Measurements from ENCODE around the gene FAM118B. TPM values are rescaled to one million over a fixed set of nuclear protein-coding genes. Genes with fewer than 3 reads are reported as not detected.

Gene FAM118B
- total RNA-seq, 1 donor, result 30.4 TPM

DNA sequence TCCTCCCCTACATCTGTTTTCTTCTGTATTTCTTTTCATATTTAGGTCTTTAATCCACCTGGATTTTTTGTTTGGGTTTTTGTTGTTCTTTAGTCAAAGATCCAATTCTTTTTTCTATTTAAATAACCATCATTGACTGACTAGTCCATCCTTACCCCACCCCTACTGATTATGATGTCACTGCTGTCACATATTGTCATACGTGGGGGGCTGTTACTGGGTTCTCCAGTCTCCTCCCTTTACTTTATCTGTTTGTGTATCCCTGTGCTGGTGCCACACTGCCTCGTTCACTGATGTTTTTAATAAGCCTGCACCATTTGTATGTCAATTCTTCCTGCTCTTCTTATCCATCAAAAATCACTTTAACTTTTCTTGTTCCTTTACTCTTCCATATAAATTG is 85.4 kb downstream of the FAM118B start:
- Histone ChIP-seq H3K27me3 (ENCODE audit: insufficient read depth, low read length) (no peaks in the 10 kb centered on the region), H3K9me3 (ENCODE audit: low read depth, low read length) (no peaks in the 10 kb centered on the region), H2AFZ (ENCODE audit: low read length) (no peak overlapping the region), H3K4me2 (ENCODE audit: insufficient read depth, low read length) (no peak overlapping the region), H3K4me3 (ENCODE audit: insufficient read depth, low read length) (no peak overlapping the region), H3K27ac (ENCODE audit: low read depth, low read length) (no peak overlapping the region), H3K36me3 (ENCODE audit: insufficient read depth, low read length) (peaks cover 24% of the 10 kb centered on the region), H3K4me1 (ENCODE audit: insufficient read depth, low read length) (no peaks in the 10 kb centered on the region), H4K20me1 (ENCODE audit: insufficient read depth, low read length) (no peaks in the 10 kb centered on the region), H3K79me2 (ENCODE audit: insufficient read depth, low read length) (no peaks in the 10 kb centered on the region)
- TF ChIP-seq, protein P1, sequence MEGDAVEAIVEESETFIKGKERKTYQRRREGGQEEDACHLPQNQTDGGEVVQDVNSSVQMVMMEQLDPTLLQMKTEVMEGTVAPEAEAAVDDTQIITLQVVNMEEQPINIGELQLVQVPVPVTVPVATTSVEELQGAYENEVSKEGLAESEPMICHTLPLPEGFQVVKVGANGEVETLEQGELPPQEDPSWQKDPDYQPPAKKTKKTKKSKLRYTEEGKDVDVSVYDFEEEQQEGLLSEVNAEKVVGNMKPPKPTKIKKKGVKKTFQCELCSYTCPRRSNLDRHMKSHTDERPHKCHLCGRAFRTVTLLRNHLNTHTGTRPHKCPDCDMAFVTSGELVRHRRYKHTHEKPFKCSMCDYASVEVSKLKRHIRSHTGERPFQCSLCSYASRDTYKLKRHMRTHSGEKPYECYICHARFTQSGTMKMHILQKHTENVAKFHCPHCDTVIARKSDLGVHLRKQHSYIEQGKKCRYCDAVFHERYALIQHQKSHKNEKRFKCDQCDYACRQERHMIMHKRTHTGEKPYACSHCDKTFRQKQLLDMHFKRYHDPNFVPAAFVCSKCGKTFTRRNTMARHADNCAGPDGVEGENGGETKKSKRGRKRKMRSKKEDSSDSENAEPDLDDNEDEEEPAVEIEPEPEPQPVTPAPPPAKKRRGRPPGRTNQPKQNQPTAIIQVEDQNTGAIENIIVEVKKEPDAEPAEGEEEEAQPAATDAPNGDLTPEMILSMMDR (IDR thresholded peaks at IDR 0.05; ENCODE audit: extremely low read depth, low read depth, low read length), result no peak
- DNase-seq (ENCODE audit: insufficient read length, low spot score, missing footprints), result no peak

DNA sequence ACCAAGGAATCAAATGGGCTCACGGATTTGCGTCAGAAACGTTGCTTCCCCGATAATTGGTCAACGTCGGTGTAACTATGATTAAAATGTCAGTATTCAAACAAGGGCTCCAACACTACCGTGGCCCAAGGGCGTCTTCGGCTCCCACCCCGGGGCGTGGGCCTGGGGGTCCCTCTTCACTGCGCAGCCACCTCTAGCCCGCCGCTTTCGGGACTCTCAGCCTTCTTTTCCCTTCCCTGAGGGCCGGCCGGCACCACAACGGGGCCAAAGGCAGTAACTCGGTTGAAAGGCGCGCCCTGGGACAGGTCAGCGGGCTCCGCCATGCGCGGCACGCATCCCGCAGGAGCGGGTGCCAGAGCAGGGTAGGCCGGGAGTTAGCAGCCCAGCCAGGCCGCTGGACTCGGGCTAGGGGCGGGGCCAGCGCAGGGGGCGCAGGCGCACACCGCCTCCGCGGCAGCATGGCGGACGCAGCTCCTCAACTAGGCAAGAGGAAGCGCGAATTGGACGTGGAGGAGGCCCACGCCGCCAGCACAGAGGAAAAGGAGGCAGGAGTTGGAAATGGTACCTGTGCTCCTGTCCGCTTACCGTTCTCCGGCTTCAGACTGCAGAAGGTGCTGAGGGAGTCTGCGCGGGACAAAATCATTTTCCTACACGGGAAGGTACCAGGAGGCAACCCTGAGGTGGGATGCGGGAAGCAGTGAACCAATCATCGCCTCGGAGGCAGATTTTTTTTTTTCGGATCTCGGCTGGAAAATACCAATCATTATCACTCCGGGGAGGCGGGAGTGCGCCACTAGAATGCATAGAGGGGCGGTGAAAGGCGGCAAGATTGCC is 92.3 kb downstream of the FAM118B start, which contains the start of gene DCPS:
DCPS (plus strand) TSS at position 438 of the 834 bp plus-strand sequence; CDS start at position 459, 21 bp downstream.
- Histone ChIP-seq H3K27me3 (ENCODE audit: insufficient read depth, low read length) (no peaks in the 10 kb centered on the region), H4K20me1 (ENCODE audit: insufficient read depth, low read length) (no peaks in the 10 kb centered on the region), H3K4me2 (ENCODE audit: insufficient read depth, low read length) (peak within 1 kb of the TSS; percentile 86), H3K79me2 (ENCODE audit: insufficient read depth, low read length) (peaks cover 6% of the 10 kb centered on the region), H3K36me3 (ENCODE audit: insufficient read depth, low read length) (no peaks in the 10 kb centered on the region), H3K9me3 (ENCODE audit: low read depth, low read length) (no peaks in the 10 kb centered on the region), H2AFZ (ENCODE audit: low read length) (peak within 1 kb of the TSS; percentile 100), H3K27ac (ENCODE audit: low read depth, low read length) (peak within 1 kb of the TSS; percentile 79), H3K4me1 (ENCODE audit: insufficient read depth, low read length) (peaks cover 13% of the 10 kb centered on the region), H3K4me3 (ENCODE audit: insufficient read depth, low read length) (peak within 1 kb of the TSS; percentile 86)
- peak; percentile 98 for DNase-seq (ENCODE audit: insufficient read length, low spot score, missing footprints)
- TF ChIP-seq, protein P1 (IDR thresholded peaks at IDR 0.05; ENCODE audit: extremely low read depth, low read depth, low read length), result no peak

- peak overlapping the region; percentile 100 for H2AFZ ChIP-seq (ENCODE audit: low read length)
- no peaks in the 10 kb centered on the region for H3K36me3 ChIP-seq (ENCODE audit: insufficient read depth, low read length)
- peak; percentile 56 for DNase-seq (ENCODE audit: insufficient read length, low spot score, missing footprints)
- peak overlapping the region; percentile 86 for H3K4me2 ChIP-seq (ENCODE audit: insufficient read depth, low read length)
- peaks cover 6% of the 10 kb centered on the region for H3K79me2 ChIP-seq (ENCODE audit: insufficient read depth, low read length)
- TF ChIP-seq, protein P1 (IDR thresholded peaks at IDR 0.05; ENCODE audit: extremely low read depth, low read depth, low read length), result no peak
- peak overlapping the region; percentile 79 for H3K27ac ChIP-seq (ENCODE audit: low read depth, low read length)
- H4K20me1 ChIP-seq (ENCODE audit: insufficient read depth, low read length), result no peaks in the 10 kb centered on the region
- peaks cover 13% of the 10 kb centered on the region for H3K4me1 ChIP-seq (ENCODE audit: insufficient read depth, low read length)
- no peaks in the 10 kb centered on the region for H3K27me3 ChIP-seq (ENCODE audit: insufficient read depth, low read length)
- peak overlapping the region; percentile 86 for H3K4me3 ChIP-seq (ENCODE audit: insufficient read depth, low read length)
- H3K9me3 ChIP-seq (ENCODE audit: low read depth, low read length), result no peaks in the 10 kb centered on the region
Observed at GRCh38 chr11:126304457-126305075, 93.0 kb downstream of the FAM118B start.

DNA sequence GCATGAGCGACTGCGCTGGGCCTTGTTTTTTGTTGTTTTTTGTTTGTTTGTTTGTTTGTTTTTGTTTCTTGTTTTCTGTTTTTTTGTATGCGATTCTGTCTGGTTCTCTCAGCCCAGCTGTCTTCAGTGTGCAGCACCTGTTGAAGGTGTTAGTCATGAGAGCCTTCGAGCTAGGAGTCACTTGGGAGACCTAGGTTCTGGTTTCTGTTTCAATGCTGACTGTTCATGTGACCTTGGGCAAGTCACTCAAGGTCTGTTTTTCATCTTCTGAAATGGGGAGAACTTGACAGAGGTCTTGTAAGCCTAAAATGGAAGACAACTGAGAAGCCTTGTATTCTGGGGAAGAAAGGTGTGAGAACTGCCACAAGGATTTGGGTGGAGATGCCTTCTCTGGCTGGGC is 94.1 kb downstream of the FAM118B start:
- Histone ChIP-seq H3K27me3 (ENCODE audit: insufficient read depth, low read length) (no peaks in the 10 kb centered on the region), H4K20me1 (ENCODE audit: insufficient read depth, low read length) (no peaks in the 10 kb centered on the region), H3K4me3 (ENCODE audit: insufficient read depth, low read length) (no peak overlapping the region), H3K4me1 (ENCODE audit: insufficient read depth, low read length) (peaks cover 13% of the 10 kb centered on the region), H3K9me3 (ENCODE audit: low read depth, low read length) (no peaks in the 10 kb centered on the region), H3K27ac (ENCODE audit: low read depth, low read length) (no peak overlapping the region), H3K4me2 (ENCODE audit: insufficient read depth, low read length) (no peak overlapping the region), H3K79me2 (ENCODE audit: insufficient read depth, low read length) (peaks cover 6% of the 10 kb centered on the region), H3K36me3 (ENCODE audit: insufficient read depth, low read length) (no peaks in the 10 kb centered on the region), H2AFZ (ENCODE audit: low read length) (no peak overlapping the region)
- DNase-seq (ENCODE audit: insufficient read length, low spot score, missing footprints), result no peak
- TF ChIP-seq, protein P1 (IDR thresholded peaks at IDR 0.05; ENCODE audit: extremely low read depth, low read depth, low read length), result no peak
